ENCODE results near the gene TRIM37. TPM values are rescaled to one million over a fixed set of nuclear protein-coding genes. Genes with fewer than 3 reads are reported as not detected.

Gene TRIM37
- total RNA-seq, 1 donor from 2014 or later = 92.9 TPM

Small RNA genes lying within 50 kb of the gene (small RNA-seq; reads per million reads assigned to genes)
- gene MIR301A (ENCODE audit: low replicate concordance) (16.2 reads per million, percentile 95 among the genes with 10 or more reads in this experiment), gene MIR454 (ENCODE audit: low replicate concordance) (285 reads per million, percentile 98 among the genes with 10 or more reads in this experiment), gene RN7SL716P (ENCODE audit: low replicate concordance) (not detected), gene RNU2-58P (ENCODE audit: low replicate concordance) (1.4 reads per million, percentile 81 among the genes with 10 or more reads in this experiment)

Other genes with a start within 250 kb of the TRIM37 start
- 92.9 TPM for gene SKA2, start 48.3 kb upstream of the TRIM37 start, total RNA-seq
- gene PRR11, start 48.9 kb upstream of the TRIM37 start, total RNA-seq = 3.0 TPM
- 29.7 TPM for gene SMG8, start 103.2 kb upstream of the TRIM37 start, total RNA-seq
- 43.3 TPM for gene GDPD1, start 113.6 kb upstream of the TRIM37 start, total RNA-seq
- 7.4 TPM for gene YPEL2, start 224.8 kb upstream of the TRIM37 start, total RNA-seq